ENCODE results near the gene UBE2K. TPM values are rescaled to one million over a fixed set of nuclear protein-coding genes. Genes with fewer than 3 reads are reported as not detected.

UBE2K gene
- total and polyA plus RNA-seq, 2 of the 13 experiments (the other 11 are each of a cell fraction or from before 2014, with no cell fraction given): 36.2 to 81.0 TPM

DNA sequence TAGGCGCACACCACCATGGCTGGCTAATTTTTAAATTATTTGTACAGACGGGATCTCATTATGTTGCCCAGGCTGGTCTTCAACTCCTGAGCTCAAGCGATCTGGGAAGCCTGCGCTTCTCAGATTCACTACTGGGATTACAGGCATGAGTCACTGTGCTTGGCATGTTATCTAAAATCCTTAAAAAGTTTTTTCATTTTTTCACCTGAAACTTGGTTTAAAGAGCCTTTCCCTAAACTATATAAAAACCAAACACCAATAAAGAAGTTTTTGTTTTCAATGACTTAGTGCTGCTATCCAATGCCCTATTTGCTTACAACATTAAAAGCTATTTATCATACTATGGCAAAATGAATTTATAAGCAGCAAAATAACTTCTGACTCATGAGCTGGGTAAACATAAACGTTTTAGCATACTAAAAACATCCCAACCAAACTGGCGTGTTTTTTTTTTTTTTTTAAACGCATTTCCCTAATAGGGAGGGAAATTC, 127.8 kb downstream of the UBE2K start:
- H4K20me1 ChIP-seq (ENCODE audit: insufficient read depth, low read length): no peaks in the 10 kb centered on the region
- H2AFZ ChIP-seq (ENCODE audit: low read length): no peak overlapping the region
- BruUV-seq (replicated peaks): no TSS peak
- ChIA-PET CTCF (ENCODE audit: low intra/inter-chr PET ratio, low total read pairs) (no interaction called here), POLR2A (no interaction called here)
- H3K4me1 ChIP-seq (ENCODE audit: insufficient read depth, low read length): peaks cover 13% of the 10 kb centered on the region
- H3K9me3 ChIP-seq (ENCODE audit: low read length): no peaks in the 10 kb centered on the region
- no peaks in the 10 kb centered on the region for H3K79me2 ChIP-seq (ENCODE audit: insufficient read depth, low read length)
- intact Hi-C loops (cut with micrococcal nuclease; ENCODE audit: unreplicated experiment): no loop called here
- ATAC-seq: no peak
- no peak overlapping the region for H3K4me2 ChIP-seq (ENCODE audit: low read depth, low read length)
- in situ Hi-C loops (cut with HindIII; ENCODE audit: extremely low pct_ligation_motif_present, low pct_unique_long_range_greater_than_20kb): no loop called here
- H3K4me3 ChIP-seq (replicated peaks in 1 of 3; ENCODE audit: insufficient read depth in 1 of 3, low read depth in 2 of 3, low read length in 3 of 3): no peak overlapping the region
- H3K36me3 ChIP-seq (replicated peaks in 1 of 2; ENCODE audit: control insufficient read depth in 1 of 2, insufficient read depth in 2 of 2, low read length in 2 of 2): peaks cover 5 to 17% of the 10 kb centered on the region in 2 experiments; a peak in 4 of 5 replicates
- H3K9ac ChIP-seq (ENCODE audit: insufficient read depth, low read depth, low read length): no peak overlapping the region
- no peaks in the 10 kb centered on the region for H3K27me3 ChIP-seq (ENCODE audit: control insufficient read depth in 1 of 2, insufficient read depth in 2 of 2, low read length in 2 of 2)
- no peak for DNase-seq (ENCODE audit: low spot score)
- TF ChIP-seq REXO4 (CRISPR knock-in tag; IDR thresholded peaks at IDR 0.05; ENCODE audit: borderline replicate concordance) (no peak), SP1 (IDR thresholded peaks at IDR 0.05) (no peak), SP1 (CRISPR knock-in tag; IDR thresholded peaks at IDR 0.05) (no peak), CBX5 (CRISPR knock-in tag; IDR thresholded peaks at IDR 0.05; ENCODE audit: borderline replicate concordance) (no peak), ZNF749 (CRISPR knock-in tag; IDR thresholded peaks at IDR 0.05; ENCODE audit: borderline replicate concordance) (no peak)
- TF ChIP-seq, protein P1, sequence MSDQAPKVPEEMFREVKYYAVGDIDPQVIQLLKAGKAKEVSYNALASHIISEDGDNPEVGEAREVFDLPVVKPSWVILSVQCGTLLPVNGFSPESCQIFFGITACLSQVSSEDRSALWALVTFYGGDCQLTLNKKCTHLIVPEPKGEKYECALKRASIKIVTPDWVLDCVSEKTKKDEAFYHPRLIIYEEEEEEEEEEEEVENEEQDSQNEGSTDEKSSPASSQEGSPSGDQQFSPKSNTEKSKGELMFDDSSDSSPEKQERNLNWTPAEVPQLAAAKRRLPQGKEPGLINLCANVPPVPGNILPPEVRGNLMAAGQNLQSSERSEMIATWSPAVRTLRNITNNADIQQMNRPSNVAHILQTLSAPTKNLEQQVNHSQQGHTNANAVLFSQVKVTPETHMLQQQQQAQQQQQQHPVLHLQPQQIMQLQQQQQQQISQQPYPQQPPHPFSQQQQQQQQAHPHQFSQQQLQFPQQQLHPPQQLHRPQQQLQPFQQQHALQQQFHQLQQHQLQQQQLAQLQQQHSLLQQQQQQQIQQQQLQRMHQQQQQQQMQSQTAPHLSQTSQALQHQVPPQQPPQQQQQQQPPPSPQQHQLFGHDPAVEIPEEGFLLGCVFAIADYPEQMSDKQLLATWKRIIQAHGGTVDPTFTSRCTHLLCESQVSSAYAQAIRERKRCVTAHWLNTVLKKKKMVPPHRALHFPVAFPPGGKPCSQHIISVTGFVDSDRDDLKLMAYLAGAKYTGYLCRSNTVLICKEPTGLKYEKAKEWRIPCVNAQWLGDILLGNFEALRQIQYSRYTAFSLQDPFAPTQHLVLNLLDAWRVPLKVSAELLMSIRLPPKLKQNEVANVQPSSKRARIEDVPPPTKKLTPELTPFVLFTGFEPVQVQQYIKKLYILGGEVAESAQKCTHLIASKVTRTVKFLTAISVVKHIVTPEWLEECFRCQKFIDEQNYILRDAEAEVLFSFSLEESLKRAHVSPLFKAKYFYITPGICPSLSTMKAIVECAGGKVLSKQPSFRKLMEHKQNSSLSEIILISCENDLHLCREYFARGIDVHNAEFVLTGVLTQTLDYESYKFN (CRISPR knock-in tag; conservative IDR thresholded peaks at IDR 0.05): no peak
- TF ChIP-seq, protein P2, sequence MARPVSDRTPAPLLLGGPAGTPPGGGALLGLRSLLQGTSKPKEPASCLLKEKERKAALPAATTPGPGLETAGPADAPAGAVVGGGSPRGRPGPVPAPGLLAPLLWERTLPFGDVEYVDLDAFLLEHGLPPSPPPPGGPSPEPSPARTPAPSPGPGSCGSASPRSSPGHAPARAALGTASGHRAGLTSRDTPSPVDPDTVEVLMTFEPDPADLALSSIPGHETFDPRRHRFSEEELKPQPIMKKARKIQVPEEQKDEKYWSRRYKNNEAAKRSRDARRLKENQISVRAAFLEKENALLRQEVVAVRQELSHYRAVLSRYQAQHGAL (CRISPR knock-in tag; IDR thresholded peaks at IDR 0.05; ENCODE audit: not compliant biosample characterization): no peak
- FAIRE-seq: no peak
- H3K27ac ChIP-seq (ENCODE audit: extremely low read length, insufficient read depth, low read length): no peak overlapping the region
- 88% methylated on average over 7 of the region's 7 CpGs for WGBS (ENCODE audit: low lambda C conversion rate)

Small RNA genes within 50 kb of the gene (small RNA-seq; reads per million reads assigned to genes)
- gene RF00019 (ENCODE audit: insufficient read depth in 2 of 3, insufficient read length in 3 of 3, low read depth in 2 of 3, low replicate concordance in 1 of 3): 0 reads per million in 3 experiments
- gene RN7SL558P (ENCODE audit: insufficient read depth in 2 of 3, insufficient read length in 3 of 3, low read depth in 2 of 3, low replicate concordance in 1 of 3): 0 reads per million in 3 experiments

Other genes with a start within 250 kb of the UBE2K start
- gene RPL9, start 239.2 kb upstream of the UBE2K start, total RNA-seq (2016; rRNA removed; fragmentation: Illumina TruSeq; extraction: Trizol): 2,148 and 2,808 TPM in 2 replicates
- gene RPL9, start 239.2 kb upstream of the UBE2K start, polyA plus RNA-seq (2011; rRNA removed): 849 and 993 TPM in 2 replicates
- 16.6 and 18.3 TPM in 2 replicates for gene LIAS, start 239.1 kb upstream of the UBE2K start, total RNA-seq (2016; rRNA removed; fragmentation: Illumina TruSeq; extraction: Trizol)
- gene LIAS, start 239.1 kb upstream of the UBE2K start, polyA plus RNA-seq (2011; rRNA removed): 11.4 and 16.0 TPM in 2 replicates
- gene UGDH, start 170.7 kb upstream of the UBE2K start, total RNA-seq (2016; rRNA removed; fragmentation: Illumina TruSeq; extraction: Trizol): 384 and 661 TPM in 2 replicates
- 89.8 and 99.0 TPM in 2 replicates for gene UGDH, start 170.7 kb upstream of the UBE2K start, polyA plus RNA-seq (2011; rRNA removed)
- 16.3 and 26.2 TPM in 2 replicates for gene SMIM14, start 59.3 kb upstream of the UBE2K start, total RNA-seq (2016; rRNA removed; fragmentation: Illumina TruSeq; extraction: Trizol)
- gene SMIM14, start 59.3 kb upstream of the UBE2K start, polyA plus RNA-seq (2011; rRNA removed): 20.1 and 28.1 TPM in 2 replicates

All from HepG2 (cell line).